Gastrocnemius medialis (tissue), 4 donors: ENCODE results near the gene RCOR1. TPM values are rescaled to one million over a fixed set of nuclear protein-coding genes. Genes with fewer than 3 reads are reported as not detected.
"Not testable (repeated sequence)": the region's sequence is repeated elsewhere in the genome, so short reads cannot be mapped to it uniquely, and the experiment has no call there.

Source experiments
- ATAC-seq, 2 donors: fragments of 150-250 bp; one replicate each; pipeline ENCODE4 v1.9.1; 2016
- DNase-seq, 2 donors: peaks; one replicate each; pipeline ENCODE4 v3.0.0-alpha.2; 2019
- H3K27ac ChIP-seq, 4 donors: fragments of 200-600 bp; sonication (generic); 1 replicate in 1 of 4; 2 replicates in 3 of 4; pipeline ENCODE4 v1.5.1; 2016 to 2018; ENCODE audit warnings: mild to moderate bottlenecking in 2 of 4, moderate library complexity in 1 of 4
- H3K27me3 ChIP-seq, 3 donors: fragments of 200-600 bp; sonication (generic) in 2 of 3; 1 replicate in 1 of 3; 2 replicates in 2 of 3; pipeline versions ENCODE4 v1.5.1 to v1.6.0; 2016 to 2019; ENCODE audit warnings: mild to moderate bottlenecking in 1 of 3, moderate library complexity in 1 of 3
- H3K36me3 ChIP-seq, 2 donors: fragments of 200-600 bp; sonication (generic) in 1 of 2; one replicate each; pipeline ENCODE4 v1.5.1; 2017 to 2018
- H3K4me1 ChIP-seq, 2 donors: fragments of 200-600 bp; sonication (generic) in 1 of 2; one replicate each; pipeline ENCODE4 v1.5.1; 2016 to 2017; ENCODE audit warnings: mild to moderate bottlenecking in 2 of 2
- H3K4me3 ChIP-seq, 4 donors: fragments of 200-600 bp; sonication (generic) in 3 of 4; 1 replicate in 1 of 4; 2 replicates in 3 of 4; pipeline ENCODE4 v1.5.1; 2016 to 2019; ENCODE audit warnings: mild to moderate bottlenecking in 2 of 4
- H3K9me3 ChIP-seq, 3 donors: fragments of 200-600 bp; sonication (generic) in 2 of 3; 1 replicate in 1 of 3; 2 replicates in 2 of 3; pipeline ENCODE4 v1.5.1; 2016 to 2019
- CTCF ChIP-seq, 5 experiments: fragments of 450-650 bp in 3 of 5; fragments of 200-600 bp in 2 of 5; sonication (generic) in 2 of 5; IDR thresholded peaks in 4 of 5; conservative IDR thresholded peaks in 1 of 5; 1 replicate in 4 of 5; 2 replicates in 1 of 5; pipeline ENCODE4 v1.5.1; 2016 to 2019; ENCODE audit warnings: antibody characterized with exemption in 5 of 5, mild to moderate bottlenecking in 3 of 5, moderate library complexity in 3 of 5
- POLR2A ChIP-seq, 2 donors: fragments of 450-650 bp; IDR thresholded peaks; one replicate each; pipeline ENCODE4 v1.6.1; 2017; ENCODE audit warnings: antibody characterized with exemption in 2 of 2, mild to moderate bottlenecking in 2 of 2, moderate library complexity in 2 of 2
- in situ Hi-C, 4 donors: fragments of 200-750 bp; cut with MboI; loops; one replicate each; pipeline versions ENCODE4 v1.15.0 to v1.8.0; 2017; ENCODE audit warnings: low sequenced_read_pairs in 4 of 4
- intact Hi-C: fragments of 100-400 bp; cut with DNase I; formaldehyde crosslinking; loops from one replicate; pipeline ENCODE4 v1.15.1; 2023; ENCODE audit warnings: low total_unique reads
- total RNA-seq, 4 donors: library from RNA; depleted of rRNA; stranded (reverse); fragments of >200 nt; gene quantifications; one replicate each; pipeline versions ENCODE4 v1.1.0 to v1.2.3, GENCODE V29; 2016

Gene RCOR1
- total RNA-seq, 4 donors from 2014 or later = 10.0 to 14.2 (median 12.1) TPM

- in situ Hi-C loops = no loop called here
- H3K4me3 ChIP-seq = no peak overlapping the region
- no peaks in the 10 kb centered on the region for H3K36me3 ChIP-seq
- DNase-seq = no peak
- no peaks in the 10 kb centered on the region for H3K27me3 ChIP-seq
- peaks cover 25 to 33% of the 10 kb centered on the region in 2 donors for H3K4me1 ChIP-seq
- intact Hi-C loops = no loop called here
- H3K27ac ChIP-seq = peak overlapping the region in 1 of 4 donors; percentile 47
- TF ChIP-seq POLR2A (IDR thresholded peaks at IDR 0.05) (no peak), CTCF (IDR thresholded peaks at IDR 0.05 in 4 of 5, conservative IDR thresholded peaks at IDR 0.05 in 1 of 5) (no peak)
- H3K9me3 ChIP-seq = no peaks in the 10 kb centered on the region
- no peak for ATAC-seq
Measured at GRCh38 chr14:102630405-102630804, 38.0 kb downstream of the RCOR1 start.

- Histone ChIP-seq H3K4me3 (no peak overlapping the region), H3K4me1 (peaks cover 25 to 33% of the 10 kb centered on the region in 2 donors), H3K36me3 (no peaks in the 10 kb centered on the region), H3K27ac (no peak overlapping the region), H3K9me3 (no peaks in the 10 kb centered on the region), H3K27me3 (no peaks in the 10 kb centered on the region)
- intact Hi-C loops (no loop called here), in situ Hi-C loops (no loop called here)
- TF ChIP-seq CTCF (IDR thresholded peaks at IDR 0.05 in 4 of 5, conservative IDR thresholded peaks at IDR 0.05 in 1 of 5) = no peak
- TF ChIP-seq POLR2A (IDR thresholded peaks at IDR 0.05) = no peak
- ATAC-seq (no peak), DNase-seq (no peak)
Measured at GRCh38 chr14:102630881-102631280, 38.4 kb downstream of the RCOR1 start.

- Histone ChIP-seq H3K4me3 (no peak overlapping the region), H3K27ac (no peak overlapping the region), H3K27me3 (no peaks in the 10 kb centered on the region), H3K36me3 (no peaks in the 10 kb centered on the region), H3K4me1 (peaks cover 22 to 28% of the 10 kb centered on the region in 2 donors), H3K9me3 (no peaks in the 10 kb centered on the region)
- in situ Hi-C loops (no loop called here), intact Hi-C loops (no loop called here)
- DNase-seq = no peak
- no peak for ATAC-seq
- no peak for TF ChIP-seq CTCF (IDR thresholded peaks at IDR 0.05 in 4 of 5, conservative IDR thresholded peaks at IDR 0.05 in 1 of 5)
- no peak for TF ChIP-seq POLR2A (IDR thresholded peaks at IDR 0.05)
Measured at GRCh38 chr14:102633906-102634595, 41.6 kb downstream of the RCOR1 start.

GRCh38 chr14:102639611-102640010, 47.2 kb downstream of the RCOR1 start:
- intact Hi-C loops = not testable (repeated sequence)

GRCh38 chr14:102644523-102644922, 52.1 kb downstream of the RCOR1 start:
- in situ Hi-C loops (no loop called here), intact Hi-C loops (no loop called here)
- Histone ChIP-seq H3K9me3 (no peaks in the 10 kb centered on the region), H3K27ac (no peak overlapping the region), H3K4me3 (no peak overlapping the region), H3K27me3 (no peaks in the 10 kb centered on the region), H3K4me1 (peaks cover 7 to 18% of the 10 kb centered on the region in 2 donors), H3K36me3 (no peaks in the 10 kb centered on the region)
- ATAC-seq (no peak), DNase-seq (no peak)
- TF ChIP-seq CTCF (IDR thresholded peaks at IDR 0.05 in 4 of 5, conservative IDR thresholded peaks at IDR 0.05 in 1 of 5) = no peak
- TF ChIP-seq POLR2A (IDR thresholded peaks at IDR 0.05) = no peak

More at GRCh38 chr14:102639611-102640010, 47.2 kb downstream of the RCOR1 start:
- H3K27me3 ChIP-seq, H3K27ac ChIP-seq, H3K9me3 ChIP-seq, H3K36me3 ChIP-seq, in situ Hi-C loops, DNase-seq, H3K4me3 ChIP-seq, ATAC-seq, H3K4me1 ChIP-seq: not testable (repeated sequence)
